GM19239 (cell line): Measurements from ENCODE around the gene VIL1.
A peak's percentile ranks its signal among the peaks of the same experiment; 100 is the strongest.

Source experiments
- DNase-seq: peaks from one replicate; pipeline ENCODE4 v3.0.0; 2011; ENCODE audit warnings: low spot score; ENCODE audit not compliant: insufficient read length
- FAIRE-seq: peaks from 2 replicates; lab custom pipeline; 2011; peaks lifted over from hg19 to GRCh38; lab: Jason Lieb, UNC

VIL1 gene

DNA sequence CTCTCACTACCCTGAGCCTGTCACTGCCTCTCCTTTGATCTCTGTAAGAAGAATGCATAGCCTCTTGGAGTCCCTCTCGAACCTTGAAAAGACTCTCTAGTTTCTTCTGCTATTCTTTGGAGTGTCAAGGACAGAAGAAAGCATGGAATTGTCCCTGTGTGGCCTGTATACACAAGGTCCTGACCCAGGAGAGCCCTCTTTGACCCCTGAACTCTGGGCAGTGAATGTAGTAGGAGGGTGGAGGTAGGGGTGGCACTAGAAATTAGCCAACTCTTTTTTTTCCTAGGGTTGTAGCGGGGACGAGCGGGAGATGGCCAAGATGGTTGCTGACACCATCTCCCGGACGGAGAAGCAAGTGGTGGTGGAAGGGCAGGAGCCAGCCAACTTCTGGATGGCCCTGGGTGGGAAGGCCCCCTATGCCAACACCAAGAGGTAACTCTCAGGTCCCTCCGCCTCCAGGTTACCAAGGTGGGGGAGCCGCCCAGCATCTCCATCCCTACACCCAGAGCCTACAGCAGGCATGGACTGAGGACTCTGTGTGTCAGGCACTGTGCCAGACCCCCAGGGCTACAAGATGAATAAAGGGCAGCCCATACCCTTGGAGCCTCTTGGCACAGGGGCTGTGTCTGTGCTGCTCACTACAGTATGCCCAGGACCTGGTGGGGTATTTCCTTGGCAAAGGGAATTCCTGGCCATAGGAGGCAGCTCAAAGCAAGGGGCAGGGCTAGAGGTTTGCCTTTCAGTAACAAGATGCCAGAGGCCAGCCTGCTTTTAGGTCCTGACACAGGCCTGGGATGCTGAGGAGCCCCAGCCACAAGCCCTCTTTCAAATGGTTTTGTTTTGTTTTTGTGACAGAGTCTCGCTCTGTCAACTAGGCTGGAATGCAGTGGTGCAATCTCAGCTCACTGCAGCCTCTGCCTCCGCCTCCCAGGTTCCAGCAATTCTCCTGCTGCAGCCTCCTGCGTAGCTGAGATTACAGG is 16.4 kb downstream of the VIL1 start:
- DNase-seq, result no peak
- no peak for FAIRE-seq

DNA sequence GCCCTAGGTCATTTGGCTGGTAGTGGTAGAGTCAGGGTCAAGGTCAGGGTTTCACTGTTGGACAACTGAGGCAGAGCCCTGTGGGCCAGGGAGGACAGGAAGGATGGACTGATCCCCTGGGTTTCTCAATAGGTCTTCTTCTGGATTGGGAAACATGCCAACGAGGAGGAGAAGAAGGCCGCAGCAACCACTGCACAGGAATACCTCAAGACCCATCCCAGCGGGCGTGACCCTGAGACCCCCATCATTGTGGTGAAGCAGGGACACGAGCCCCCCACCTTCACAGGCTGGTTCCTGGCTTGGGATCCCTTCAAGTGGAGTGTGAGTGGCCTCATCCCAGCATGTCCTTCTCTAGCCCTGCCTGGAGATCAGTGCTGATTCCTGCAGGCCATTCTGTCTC is 18.1 kb downstream of the VIL1 start:
- no peak for FAIRE-seq
- no peak for DNase-seq

- no peak for DNase-seq
- no peak for FAIRE-seq
These were observed 19.0 kb downstream of the VIL1 start for GRCh38 chr2:218437969-218438368.

DNA sequence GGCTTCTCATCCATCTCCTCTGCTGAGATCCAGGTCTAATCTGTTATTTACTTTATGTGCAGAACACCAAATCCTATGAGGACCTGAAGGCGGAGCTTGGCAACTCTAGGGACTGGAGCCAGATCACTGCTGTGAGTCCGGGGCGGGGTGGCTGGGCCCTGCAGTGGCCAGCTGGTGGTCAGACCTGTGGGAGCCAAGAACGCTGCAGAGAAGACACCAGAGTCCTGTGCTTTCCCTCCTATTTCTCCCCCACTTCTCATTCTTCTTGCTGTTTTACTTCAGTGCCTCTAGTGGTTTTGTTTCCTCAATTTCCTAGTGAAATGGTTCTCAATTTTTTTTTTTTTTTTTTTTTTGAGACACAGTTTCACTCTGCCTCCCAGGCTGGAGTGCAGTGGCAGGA is 19.7 kb downstream of the VIL1 start:
- FAIRE-seq (no peak), DNase-seq (no peak)

GRCh38 chr2:218444692-218445357 is 25.9 kb downstream of the VIL1 start:
- FAIRE-seq (no peak), DNase-seq (no peak)

DNA sequence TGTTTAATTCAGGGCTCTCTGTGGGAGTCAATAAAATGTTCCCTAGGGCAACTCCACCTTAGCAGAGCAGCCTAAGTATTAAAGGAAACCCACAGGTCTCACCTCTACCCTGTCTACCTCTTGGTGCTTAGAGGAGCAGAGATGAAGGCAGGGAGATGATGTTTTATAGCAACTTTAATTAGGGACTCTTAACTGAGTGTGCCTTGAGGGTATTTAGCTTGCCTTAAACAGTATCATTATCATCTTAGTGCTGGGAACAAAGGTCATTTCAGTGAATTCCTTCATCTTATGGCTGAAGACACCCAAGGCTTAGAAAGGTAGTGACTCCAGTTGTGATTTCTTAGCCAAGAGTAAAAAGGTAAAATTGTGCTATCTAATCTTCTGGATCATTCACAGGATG is 26.7 kb downstream of the VIL1 start:
- FAIRE-seq, result no peak
- DNase-seq, result no peak

DNA sequence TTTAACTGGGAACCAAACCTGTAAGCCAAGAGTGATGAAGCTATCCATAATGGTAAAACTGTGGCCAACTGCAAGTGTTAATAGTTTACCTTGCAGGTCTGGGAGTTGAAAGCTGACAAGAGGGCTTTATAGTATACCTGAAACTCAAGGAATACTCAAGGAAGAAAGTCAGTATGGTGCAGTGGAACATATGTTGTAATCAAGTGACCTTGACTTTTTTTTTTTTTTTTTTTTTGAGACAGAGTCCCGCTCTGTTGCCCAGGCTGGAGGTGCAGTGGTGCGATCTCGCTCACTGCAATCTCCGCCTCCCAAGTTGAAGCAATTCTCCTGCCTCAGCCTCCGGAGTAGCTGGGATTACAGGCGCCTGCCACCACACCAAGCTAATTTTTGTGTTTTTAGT is 27.6 kb downstream of the VIL1 start:
- DNase-seq (no peak), FAIRE-seq (no peak)

- DNase-seq, result no peak
- no peak for FAIRE-seq
These were observed 28.1 kb downstream of the VIL1 start for GRCh38 chr2:218447072-218447471.

- FAIRE-seq (no peak), DNase-seq (no peak)
These were observed 30.0 kb downstream of the VIL1 start for GRCh38 chr2:218448934-218449333.

DNA sequence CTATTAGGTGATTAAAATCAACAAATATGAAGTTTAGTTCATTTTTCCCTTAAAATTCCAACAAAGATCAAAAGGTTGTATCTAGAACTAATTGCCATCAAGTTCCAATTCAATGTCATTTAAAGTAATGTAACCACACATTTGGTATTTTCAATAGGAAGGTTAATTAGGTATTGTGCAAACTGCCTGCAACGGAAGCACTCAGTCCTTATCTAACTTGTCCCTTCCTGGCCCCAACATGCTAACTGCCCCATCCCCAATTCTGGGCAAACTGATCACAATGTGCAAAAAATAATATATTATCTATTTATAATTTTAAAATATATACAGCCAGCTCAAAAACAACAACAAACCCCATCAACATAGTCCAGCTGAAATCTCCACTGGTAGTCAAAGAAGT is 33.2 kb downstream of the VIL1 start:
- FAIRE-seq, result no peak

GRCh38 chr2:218456849-218457248 is 37.9 kb downstream of the VIL1 start:
- DNase-seq, result no peak
- no peak for FAIRE-seq

More for the DNA sequence above, 33.2 kb downstream of the VIL1 start:
- no peak for DNase-seq

DNA sequence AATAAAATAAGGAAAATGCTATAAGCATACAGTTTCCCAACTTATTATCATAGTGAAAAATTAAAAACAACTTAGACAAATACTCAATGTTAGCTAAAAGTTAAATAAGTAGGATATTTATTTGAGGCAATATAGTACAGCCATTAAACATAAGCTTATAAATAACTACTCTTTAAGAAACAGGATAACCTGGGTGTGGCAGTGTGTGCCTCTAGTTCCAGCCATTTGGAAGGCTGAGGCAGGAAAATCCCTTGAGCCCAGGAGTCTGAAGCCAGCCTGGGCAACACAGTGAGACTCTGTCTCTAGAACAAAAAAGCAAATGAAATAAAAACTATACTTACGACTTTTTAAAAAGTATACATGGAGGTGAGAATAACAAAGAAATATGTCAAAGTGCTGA is 39.7 kb downstream of the VIL1 start:
- no peak for DNase-seq

DNA sequence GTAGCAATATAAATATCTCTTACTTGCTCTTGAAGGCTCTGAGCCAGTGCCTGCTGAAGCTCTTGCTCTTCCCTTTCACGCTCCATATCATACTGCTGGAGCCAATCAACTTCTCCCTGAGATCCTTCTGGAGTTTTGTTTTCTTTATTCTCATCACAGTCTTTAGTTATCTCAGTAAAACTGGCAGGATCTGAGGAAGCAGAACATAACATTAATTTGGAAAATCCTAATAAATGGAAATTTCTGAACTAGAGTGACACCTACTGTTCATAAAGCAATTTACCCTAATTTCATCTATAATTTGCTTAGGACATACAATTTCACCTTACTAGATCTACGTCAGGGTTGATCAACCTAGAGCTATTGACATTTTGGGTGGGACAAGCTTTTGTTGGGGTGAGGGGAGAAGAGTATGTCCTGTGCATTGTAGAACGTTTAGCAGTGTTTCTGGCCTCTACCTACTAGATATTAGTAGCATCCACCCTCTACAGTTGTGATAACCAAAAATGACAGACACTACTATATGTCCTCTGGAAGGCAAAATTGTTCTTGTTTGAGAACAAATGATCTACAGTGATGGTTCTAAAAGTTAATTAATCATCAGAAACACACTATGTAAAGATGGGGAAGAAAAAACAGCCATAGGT is 47.2 kb downstream of the VIL1 start:
- no peak for FAIRE-seq
- DNase-seq, result no peak

More for the DNA sequence above, 39.7 kb downstream of the VIL1 start:
- FAIRE-seq, result no peak

- no peak for FAIRE-seq
- no peak for DNase-seq
These were observed 51.5 kb downstream of the VIL1 start for GRCh38 chr2:218470448-218470847.

- FAIRE-seq (no peak), DNase-seq (no peak)
These were observed 52.1 kb downstream of the VIL1 start for GRCh38 chr2:218471036-218471435.

DNA sequence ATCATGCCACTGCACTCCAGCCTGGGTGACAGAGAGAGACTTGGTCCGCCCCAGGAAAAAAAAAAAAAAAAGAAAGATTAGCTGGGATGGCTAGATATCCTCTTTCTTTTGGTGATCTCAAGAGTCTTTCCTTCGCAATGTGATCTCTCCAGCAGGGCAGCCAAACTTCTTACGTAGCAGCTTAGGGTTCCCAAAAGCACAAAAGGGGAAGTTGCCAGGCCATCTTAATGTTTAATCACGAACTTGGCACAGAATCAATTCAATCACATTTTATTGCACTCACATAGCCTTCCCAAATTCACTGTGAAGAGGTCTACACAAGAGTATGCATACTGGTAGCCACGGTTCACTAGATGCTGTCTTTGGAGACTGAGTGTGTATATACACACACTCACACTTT is 53.1 kb downstream of the VIL1 start:
- DNase-seq (no peak), FAIRE-seq (peak; percentile 14)

DNA sequence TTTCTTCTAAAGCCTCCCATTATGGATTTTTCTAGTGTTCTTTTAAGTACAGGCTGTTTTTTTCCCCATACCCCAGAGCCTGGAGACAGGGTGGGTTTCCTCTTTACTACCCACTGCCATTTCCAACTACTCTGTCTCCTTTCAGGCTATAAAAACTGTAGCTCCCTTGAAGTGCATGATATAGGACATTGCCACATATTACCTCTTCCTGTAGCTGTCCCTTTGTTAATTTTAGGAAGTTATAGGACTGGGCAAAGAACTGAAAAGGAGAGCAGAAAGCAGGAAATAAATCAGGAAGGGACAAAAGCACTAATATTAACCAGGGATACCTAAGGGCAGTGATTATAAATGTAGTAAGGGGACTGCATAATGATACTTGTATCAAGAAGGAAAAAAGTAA is 54.1 kb downstream of the VIL1 start:
- FAIRE-seq, result no peak
- DNase-seq, result no peak

DNA sequence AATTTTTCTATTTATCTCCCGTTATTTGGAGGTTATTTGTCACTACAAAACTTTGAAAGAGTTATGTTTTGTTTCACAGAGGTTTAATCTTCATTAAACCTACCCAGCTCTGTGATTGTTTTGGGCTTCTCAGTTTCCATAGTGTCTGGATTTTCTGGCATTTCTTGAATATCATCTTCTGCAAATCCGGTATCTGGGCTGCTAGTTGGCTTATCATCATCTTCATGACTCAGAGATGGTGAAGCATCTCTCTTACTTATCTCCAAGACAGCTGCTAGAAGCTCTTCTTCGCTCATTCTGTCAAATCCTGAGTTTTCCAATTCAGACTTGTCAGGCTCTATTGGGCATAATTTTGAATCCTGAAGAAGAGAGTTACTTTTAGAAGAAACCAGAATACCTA is 55.6 kb downstream of the VIL1 start:
- DNase-seq (no peak), FAIRE-seq (no peak)

DNA sequence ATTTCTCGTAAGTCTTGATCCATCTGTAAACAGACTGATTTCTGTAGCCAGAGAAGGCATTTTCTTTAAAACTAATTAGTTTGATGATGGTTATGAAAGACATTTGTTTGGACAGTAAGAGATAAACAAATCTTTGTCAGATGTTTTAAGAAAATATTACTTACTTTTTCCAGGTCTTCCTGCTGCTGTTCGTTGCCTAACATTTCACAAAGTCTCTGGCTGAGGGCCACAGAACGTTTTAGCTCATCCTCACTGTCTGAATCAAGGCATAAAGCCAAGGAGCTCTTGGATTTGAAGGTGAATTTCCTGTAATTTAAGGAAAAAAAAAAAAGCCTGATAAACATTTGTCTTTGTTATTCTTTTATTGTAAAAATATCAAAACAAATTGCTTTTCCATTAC is 57.8 kb downstream of the VIL1 start:
- DNase-seq, result no peak
- FAIRE-seq, result no peak

GRCh38 chr2:218477247-218477646 is 58.3 kb downstream of the VIL1 start:
- FAIRE-seq, result no peak

GRCh38 chr2:218478544-218478943 is 59.6 kb downstream of the VIL1 start:
- DNase-seq (no peak), FAIRE-seq (no peak)

More at GRCh38 chr2:218477247-218477646, 58.3 kb downstream of the VIL1 start:
- no peak for DNase-seq
